Suprapubic skin (tissue), 4 donors: ENCODE data around the gene RBMS1.

Experiments
- EP300 ChIP-seq: sonication (generic); formaldehyde crosslinking; IDR thresholded peaks from one replicate; pipeline ENCODE4 v1.6.1; 2017; ENCODE audit warnings: antibody characterized with exemption
- POLR2A ChIP-seq, 2 donors: fragments of 450-650 bp; IDR thresholded peaks; one replicate each; pipeline ENCODE4 v1.6.1; 2017; ENCODE audit warnings: antibody characterized with exemption in 2 of 2, mild to moderate bottlenecking in 2 of 2, moderate library complexity in 2 of 2
- POLR2AphosphoS5 ChIP-seq, 3 donors: sonication (generic); formaldehyde crosslinking; IDR thresholded peaks; one replicate each; pipeline ENCODE4 v1.6.1; 2017; ENCODE audit warnings: antibody characterized with exemption in 3 of 3

GRCh38 chr2:160376576-160376975, 117.0 kb downstream of the RBMS1 start:
- TF ChIP-seq POLR2A (IDR thresholded peaks at IDR 0.05) (no peak), EP300 (no peak), POLR2AphosphoS5 (IDR thresholded peaks at IDR 0.05) (no peak)
